Measurements from ENCODE around the gene RECQL. TPM values are rescaled to one million over a fixed set of nuclear protein-coding genes. Genes with fewer than 3 reads are reported as not detected.

The RECQL gene
- polyA plus RNA-seq, 1 donor (not counting 4 experiments of a cell fraction or from before 2014, with no cell fraction given): 41.9 TPM

- Histone ChIP-seq H3K9ac (ENCODE audit: control insufficient read depth, extremely low read depth, insufficient read depth, low read length) (no peak overlapping the region), H3K9me1 (ENCODE audit: control insufficient read depth, extremely low read depth, insufficient read depth, low read length) (no peaks in the 10 kb centered on the region), H3K9me3 (ENCODE audit: control insufficient read depth, low read depth, low read length) (no peaks in the 10 kb centered on the region), H3K4me2 (ENCODE audit: control insufficient read depth, extremely low read depth, insufficient read depth, low read depth, low read length) (no peak overlapping the region), H3K27ac (ENCODE audit: control insufficient read depth, insufficient read depth, low read length) (no peak overlapping the region), H3K79me2 (ENCODE audit: control insufficient read depth, insufficient read depth, low read length) (peaks cover 9% of the 10 kb centered on the region), H3K36me3 (ENCODE audit: control insufficient read depth in 2 of 2, extremely low read depth in 1 of 2, insufficient read depth in 2 of 2, low read length in 2 of 2) (no peaks in the 10 kb centered on the region), H3K4me3 (ENCODE audit: control insufficient read depth in 2 of 3, extremely low read depth in 1 of 3, insufficient read depth in 2 of 3, low read depth in 1 of 3, low read length in 3 of 3) (no peak overlapping the region), H2AFZ (ENCODE audit: control insufficient read depth, low read length) (no peak overlapping the region), H3K4me1 (ENCODE audit: control insufficient read depth, extremely low read depth, insufficient read depth, low read length) (no peaks in the 10 kb centered on the region), H4K20me1 (ENCODE audit: control insufficient read depth, extremely low read depth, insufficient read depth, low read length) (no peaks in the 10 kb centered on the region), H3K27me3 (ENCODE audit: control insufficient read depth, extremely low read depth, insufficient read depth, low read length) (no peaks in the 10 kb centered on the region)
- TF ChIP-seq EZH2 (IDR thresholded peaks at IDR 0.05; ENCODE audit: low read length): no peak
- TF ChIP-seq, protein P1, sequence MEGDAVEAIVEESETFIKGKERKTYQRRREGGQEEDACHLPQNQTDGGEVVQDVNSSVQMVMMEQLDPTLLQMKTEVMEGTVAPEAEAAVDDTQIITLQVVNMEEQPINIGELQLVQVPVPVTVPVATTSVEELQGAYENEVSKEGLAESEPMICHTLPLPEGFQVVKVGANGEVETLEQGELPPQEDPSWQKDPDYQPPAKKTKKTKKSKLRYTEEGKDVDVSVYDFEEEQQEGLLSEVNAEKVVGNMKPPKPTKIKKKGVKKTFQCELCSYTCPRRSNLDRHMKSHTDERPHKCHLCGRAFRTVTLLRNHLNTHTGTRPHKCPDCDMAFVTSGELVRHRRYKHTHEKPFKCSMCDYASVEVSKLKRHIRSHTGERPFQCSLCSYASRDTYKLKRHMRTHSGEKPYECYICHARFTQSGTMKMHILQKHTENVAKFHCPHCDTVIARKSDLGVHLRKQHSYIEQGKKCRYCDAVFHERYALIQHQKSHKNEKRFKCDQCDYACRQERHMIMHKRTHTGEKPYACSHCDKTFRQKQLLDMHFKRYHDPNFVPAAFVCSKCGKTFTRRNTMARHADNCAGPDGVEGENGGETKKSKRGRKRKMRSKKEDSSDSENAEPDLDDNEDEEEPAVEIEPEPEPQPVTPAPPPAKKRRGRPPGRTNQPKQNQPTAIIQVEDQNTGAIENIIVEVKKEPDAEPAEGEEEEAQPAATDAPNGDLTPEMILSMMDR (optimal IDR thresholded peaks at IDR 0.05 in 1 of 3, IDR thresholded peaks at IDR 0.05 in 1 of 3, conservative IDR thresholded peaks at IDR 0.05 in 1 of 3; ENCODE audit: extremely low read depth in 1 of 3, insufficient read depth in 2 of 3, low read length in 3 of 3): no peak
- dilution Hi-C loops (cut with MboI; ENCODE audit: extremely low pct_ligation_motif_present, low sequenced_read_pairs): no loop called here
- no peak for FAIRE-seq
- no peak for DNase-seq (ENCODE audit: low read depth, low spot score)
These were observed 67.9 kb downstream of the RECQL start for GRCh38 chr12:21433525-21433924.

- DNase-seq (ENCODE audit: low read depth, low spot score) (no peak), FAIRE-seq (no peak)
- Histone ChIP-seq H3K27ac (ENCODE audit: control insufficient read depth, insufficient read depth, low read length) (no peak overlapping the region), H3K9me1 (ENCODE audit: control insufficient read depth, extremely low read depth, insufficient read depth, low read length) (no peaks in the 10 kb centered on the region), H3K9me3 (ENCODE audit: control insufficient read depth, low read depth, low read length) (no peaks in the 10 kb centered on the region), H3K4me2 (ENCODE audit: control insufficient read depth, extremely low read depth, insufficient read depth, low read depth, low read length) (no peak overlapping the region), H3K27me3 (ENCODE audit: control insufficient read depth, extremely low read depth, insufficient read depth, low read length) (no peaks in the 10 kb centered on the region), H3K36me3 (ENCODE audit: control insufficient read depth in 2 of 2, extremely low read depth in 1 of 2, insufficient read depth in 2 of 2, low read length in 2 of 2) (no peaks in the 10 kb centered on the region), H4K20me1 (ENCODE audit: control insufficient read depth, extremely low read depth, insufficient read depth, low read length) (no peaks in the 10 kb centered on the region), H3K4me1 (ENCODE audit: control insufficient read depth, extremely low read depth, insufficient read depth, low read length) (no peaks in the 10 kb centered on the region), H3K9ac (ENCODE audit: control insufficient read depth, extremely low read depth, insufficient read depth, low read length) (no peak overlapping the region), H2AFZ (ENCODE audit: control insufficient read depth, low read length) (no peak overlapping the region), H3K79me2 (ENCODE audit: control insufficient read depth, insufficient read depth, low read length) (no peaks in the 10 kb centered on the region), H3K4me3 (ENCODE audit: control insufficient read depth in 2 of 3, extremely low read depth in 1 of 3, insufficient read depth in 2 of 3, low read depth in 1 of 3, low read length in 3 of 3) (no peak overlapping the region)
- TF ChIP-seq EZH2 (IDR thresholded peaks at IDR 0.05; ENCODE audit: low read length): no peak
- TF ChIP-seq, protein P1 (optimal IDR thresholded peaks at IDR 0.05 in 1 of 3, IDR thresholded peaks at IDR 0.05 in 1 of 3, conservative IDR thresholded peaks at IDR 0.05 in 1 of 3; ENCODE audit: extremely low read depth in 1 of 3, insufficient read depth in 2 of 3, low read length in 3 of 3): no peak
- dilution Hi-C loops (cut with MboI; ENCODE audit: extremely low pct_ligation_motif_present, low sequenced_read_pairs): no loop called here
These were observed 71.4 kb downstream of the RECQL start for GRCh38 chr12:21429994-21430393.

Data from keratinocyte (primary cell).